Measurements from ENCODE around the gene TRAF4. TPM values are rescaled to one million over a fixed set of nuclear protein-coding genes. Genes with fewer than 3 reads are reported as not detected.
"Not testable (repeated sequence)": the region's sequence is repeated elsewhere in the genome, so short reads cannot be mapped to it uniquely, and the experiment has no call there.

Gene TRAF4
- total RNA-seq, 1 donor from 2014 or later: 3.5 TPM

GRCh38 chr17:28734712-28735241 lies 9.0 kb upstream of the TRAF4 start:
- Histone ChIP-seq H3K36me3 (no peaks in the 10 kb centered on the region), H3K27ac (replicated peaks) (no peak overlapping the region), H3K27me3 (ENCODE audit: low read depth) (no peaks in the 10 kb centered on the region), H3K4me3 (no peak overlapping the region), H3K9me3 (replicated peaks) (no peaks in the 10 kb centered on the region), H3K4me1 (no peaks in the 10 kb centered on the region)
- intact Hi-C loops (cut with micrococcal nuclease): no loop called here
- no peak for TF ChIP-seq CTCF (IDR thresholded peaks at IDR 0.05; ENCODE audit: borderline replicate concordance)
- DNase-seq: no peak

DNA sequence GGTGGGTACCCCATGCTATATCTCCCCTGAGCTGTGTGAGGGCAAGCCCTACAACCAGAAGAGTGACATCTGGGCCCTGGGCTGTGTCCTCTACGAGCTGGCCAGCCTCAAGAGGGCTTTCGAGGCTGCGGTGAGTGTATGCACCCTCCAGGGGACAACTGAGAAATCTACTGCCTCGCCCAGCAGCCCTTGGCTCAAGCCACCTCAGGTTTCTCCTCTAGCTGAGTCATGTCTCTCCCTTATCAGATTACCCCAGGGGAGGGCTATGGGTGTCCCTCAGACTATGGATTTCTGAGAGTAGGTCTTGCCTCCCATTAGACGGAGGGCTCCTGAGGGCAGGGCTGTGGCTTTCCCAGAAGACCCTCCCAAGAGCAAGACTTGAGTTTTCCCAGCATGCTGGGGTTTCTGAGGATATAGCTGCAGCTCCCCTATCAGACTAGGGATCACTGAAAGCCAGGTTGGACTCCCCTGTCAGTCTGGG lies 8.5 kb upstream of the TRAF4 start:
- no peak overlapping the region for H3K4me3 ChIP-seq
- no peaks in the 10 kb centered on the region for H3K4me1 ChIP-seq
- no peak for TF ChIP-seq CTCF (IDR thresholded peaks at IDR 0.05; ENCODE audit: borderline replicate concordance)
- no peaks in the 10 kb centered on the region for H3K36me3 ChIP-seq
- no peaks in the 10 kb centered on the region for H3K9me3 ChIP-seq (replicated peaks)
- no peaks in the 10 kb centered on the region for H3K27me3 ChIP-seq (ENCODE audit: low read depth)
- intact Hi-C loops (cut with micrococcal nuclease): no loop called here
- no peak for DNase-seq
- H3K27ac ChIP-seq (replicated peaks): no peak overlapping the region

GRCh38 chr17:28735913-28736769 lies 7.7 kb upstream of the TRAF4 start:
- H3K4me3 ChIP-seq; DNase-seq; H3K27ac ChIP-seq (replicated peaks); H3K36me3 ChIP-seq; H3K4me1 ChIP-seq; H3K27me3 ChIP-seq (ENCODE audit: low read depth); H3K9me3 ChIP-seq (replicated peaks); intact Hi-C loops (cut with micrococcal nuclease): not testable (repeated sequence)

DNA sequence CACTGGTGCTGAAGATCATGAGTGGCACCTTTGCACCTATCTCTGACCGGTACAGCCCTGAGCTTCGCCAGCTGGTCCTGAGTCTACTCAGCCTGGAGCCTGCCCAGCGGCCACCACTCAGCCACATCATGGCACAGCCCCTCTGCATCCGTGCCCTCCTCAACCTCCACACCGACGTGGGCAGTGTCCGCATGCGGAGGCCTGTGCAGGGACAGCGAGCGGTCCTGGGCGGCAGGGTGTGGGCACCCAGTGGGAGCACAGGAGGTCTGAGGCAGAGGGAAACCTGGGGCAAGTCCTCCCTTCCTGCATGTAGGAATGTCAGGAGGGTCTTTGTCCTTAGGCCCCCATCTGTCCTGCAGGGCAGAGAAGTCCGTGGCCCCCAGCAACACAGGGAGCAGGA lies 6.5 kb upstream of the TRAF4 start:
- no peak for TF ChIP-seq CTCF (IDR thresholded peaks at IDR 0.05; ENCODE audit: borderline replicate concordance)
- H3K27me3 ChIP-seq (ENCODE audit: low read depth): no peaks in the 10 kb centered on the region
- intact Hi-C loops (cut with micrococcal nuclease): no loop called here

GRCh38 chr17:28737770-28738679 lies 5.8 kb upstream of the TRAF4 start:
- peaks cover 4% of the 10 kb centered on the region for H3K4me1 ChIP-seq
- H3K36me3 ChIP-seq: no peaks in the 10 kb centered on the region
- no peak overlapping the region for H3K27ac ChIP-seq (replicated peaks)
- no peak overlapping the region for H3K4me3 ChIP-seq
- no peaks in the 10 kb centered on the region for H3K9me3 ChIP-seq (replicated peaks)
- no peak for TF ChIP-seq CTCF (IDR thresholded peaks at IDR 0.05; ENCODE audit: borderline replicate concordance)
- no peaks in the 10 kb centered on the region for H3K27me3 ChIP-seq (ENCODE audit: low read depth)
- intact Hi-C loops (cut with micrococcal nuclease): no loop called here
- DNase-seq: no peak

More for the DNA sequence above, 6.5 kb upstream of the TRAF4 start:
- H3K36me3 ChIP-seq: no peaks in the 10 kb centered on the region
- no peak for DNase-seq
- no peaks in the 10 kb centered on the region for H3K4me1 ChIP-seq
- no peak overlapping the region for H3K4me3 ChIP-seq
- H3K27ac ChIP-seq (replicated peaks): no peak overlapping the region
- H3K9me3 ChIP-seq (replicated peaks): no peaks in the 10 kb centered on the region

Data from left ventricle myocardium inferior (tissue), 1 donor.